OCI-LY7 (cell line): ENCODE results near the gene SEPHS1. TPM values are rescaled to one million over a fixed set of nuclear protein-coding genes. Genes with fewer than 3 reads are reported as not detected.

Experiments
- Bru-seq: library from RNA; stranded (reverse); fragments of 400-500 nt; gene quantifications from one replicate; lab custom pipeline; 2021; lab: Mats Ljungman, UMichigan
- BruChase-seq, 2 experiments: library from RNA; stranded (reverse); fragments of 400-500 nt; gene quantifications; one replicate each; lab custom pipeline; 2021; lab: Mats Ljungman, UMichigan
- BruUV-seq: library from RNA; stranded (reverse); fragments of 400-500 nt; replicated peaks from 2 replicates; lab custom pipeline; 2021; lab: Mats Ljungman, UMichigan
- CTCF ChIA-PET: fragments of 300-600 bp; sonication (Branson Sonifier 250); formaldehyde crosslinking; loops from one replicate; lab custom pipeline; 2022; ENCODE audit warnings: antibody characterized with exemption; ENCODE audit not compliant: unreplicated experiment; lab: Charles Lee
- POLR2A ChIA-PET: fragments of 300-600 bp; sonication (Branson Sonifier 250); formaldehyde crosslinking; loops from one replicate; lab custom pipeline; 2022; ENCODE audit warnings: antibody characterized with exemption; lab: Charles Lee
- DNase-seq: peaks from one replicate; pipeline ENCODE4 v3.0.0-alpha.2; 2015; ENCODE audit warnings: low spot score
- H2AFZ ChIP-seq: fragments of 200-600 bp; sonication (generic), shearing (Covaris generic); 2 replicates; pipeline ENCODE4 v1.6.1; 2014; ENCODE audit warnings: mild to moderate bottlenecking, antibody characterized with exemption, low read length, moderate library complexity
- H3K27ac ChIP-seq: fragments of 200-600 bp; sonication (generic); 2 replicates; pipeline ENCODE4 v1.5.1; 2014; ENCODE audit warnings: mixed run types, low read depth, mild to moderate bottlenecking, moderate library complexity, low read length, inconsistent platforms; ENCODE audit not compliant: poor library complexity, severe bottlenecking
- H3K36me3 ChIP-seq: fragments of 200-600 bp; sonication (generic); 2 replicates; pipeline ENCODE4 v1.6.1; 2014; ENCODE audit warnings: mild to moderate bottlenecking, antibody characterized with exemption, low read length, moderate library complexity, mixed read lengths; ENCODE audit not compliant: insufficient read depth
- H3K4me1 ChIP-seq: fragments of 200-600 bp; sonication (generic); 2 replicates; pipeline ENCODE4 v1.5.1; 2014; ENCODE audit warnings: mild to moderate bottlenecking, low read length; ENCODE audit not compliant: insufficient read depth, poor library complexity, severe bottlenecking
- H3K4me2 ChIP-seq: fragments of 200-600 bp; sonication (generic); 2 replicates; pipeline ENCODE4 v1.6.1; 2014; ENCODE audit warnings: mild to moderate bottlenecking, low read length
- H3K4me3 ChIP-seq: fragments of 200-600 bp; sonication (generic); 2 replicates; pipeline ENCODE4 v1.5.1; 2014; ENCODE audit warnings: mild to moderate bottlenecking, low read depth, low read length; ENCODE audit not compliant: poor library complexity, severe bottlenecking
- H3K79me2 ChIP-seq: fragments of 200-600 bp; sonication (generic); 2 replicates; pipeline ENCODE4 v1.6.1; 2016; ENCODE audit warnings: low read depth, mild to moderate bottlenecking, low read length, moderate library complexity, mixed read lengths; ENCODE audit not compliant: insufficient read depth
- H3K9me2 ChIP-seq: fragments of 200-600 bp; sonication (generic); 2 replicates; pipeline ENCODE4 v1.6.1; 2016; ENCODE audit warnings: mild to moderate bottlenecking, low read length, mixed read lengths; ENCODE audit not compliant: insufficient read depth
- H3K9me3 ChIP-seq: fragments of 200-600 bp; sonication (generic); 2 replicates; pipeline ENCODE4 v1.6.1; 2014; ENCODE audit warnings: mild to moderate bottlenecking, mixed run types, low read length, mixed read lengths
- H4K20me1 ChIP-seq: fragments of 200-600 bp; sonication (generic); 2 replicates; pipeline ENCODE4 v1.6.1; 2014; ENCODE audit warnings: mild to moderate bottlenecking, antibody characterized with exemption, low read length, moderate library complexity, mixed read lengths; ENCODE audit not compliant: insufficient read depth
- EZH2phosphoT487 ChIP-seq: fragments of 200-600 bp; sonication (generic); IDR thresholded peaks from 2 replicates; pipeline ENCODE4 v1.6.1; 2018; ENCODE audit warnings: low read depth, borderline replicate concordance, mild to moderate bottlenecking, mixed run types, antibody characterized with exemption, low read length, moderate library complexity, mixed read lengths
- intact Hi-C: fragments of 100-400 bp; cut with micrococcal nuclease; formaldehyde crosslinking; loops from one replicate; pipeline ENCODE4 v1.10.0; 2022; ENCODE audit not compliant: unreplicated experiment
- long read RNA-seq: library from polyadenylated mRNA; stranded (forward); transcript quantifications from one replicate; pipeline ENCODE4 v2.0.0, GENCODE V29; 2022
- total RNA-seq, 2 experiments: library from RNA; depleted of rRNA in 1 of 2; stranded (reverse); fragments of >200 nt in 1 of 2; shearing (Covaris generic) in 1 of 2; gene quantifications; 2 replicates each; pipeline ENCODE4 v1.2.3, GENCODE V29; 2014 to 2022
- TF ChIP-seq, protein P1 (sequence below): fragments of 200-600 bp; sonication (generic); conservative IDR thresholded peaks from 2 replicates; pipeline ENCODE4 v1.5.1; 2014; ENCODE audit warnings: mild to moderate bottlenecking, antibody characterized with exemption, low read length, moderate library complexity, mixed read lengths

The SEPHS1 gene, protein sequence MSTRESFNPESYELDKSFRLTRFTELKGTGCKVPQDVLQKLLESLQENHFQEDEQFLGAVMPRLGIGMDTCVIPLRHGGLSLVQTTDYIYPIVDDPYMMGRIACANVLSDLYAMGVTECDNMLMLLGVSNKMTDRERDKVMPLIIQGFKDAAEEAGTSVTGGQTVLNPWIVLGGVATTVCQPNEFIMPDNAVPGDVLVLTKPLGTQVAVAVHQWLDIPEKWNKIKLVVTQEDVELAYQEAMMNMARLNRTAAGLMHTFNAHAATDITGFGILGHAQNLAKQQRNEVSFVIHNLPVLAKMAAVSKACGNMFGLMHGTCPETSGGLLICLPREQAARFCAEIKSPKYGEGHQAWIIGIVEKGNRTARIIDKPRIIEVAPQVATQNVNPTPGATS
- total RNA-seq (2014; rRNA removed; shearing (Covaris generic)) (72.7 and 115 TPM in 2 replicates), total RNA-seq (2022) (113 and 127 TPM in 2 replicates), Bru-seq, nascent RNA (percentile 88 among the genes with signal in this experiment), BruChase-seq, experiment 1, labeled RNA remaining after a 6-hour chase (percentile 93 among the genes with signal in this experiment), BruChase-seq, experiment 2, labeled RNA remaining after a 2-hour chase (percentile 92 among the genes with signal in this experiment)
- long read RNA-seq, transcript SEPHS1-201 (9 exons, 3,273 nt) = major isoform, 198 of 302 reads
- long read RNA-seq, partial matches to known transcripts = 29 of 302 reads
- long read RNA-seq, other reads (novel, unspliced or antisense) = 72 of 302 reads

- no peaks in the 10 kb centered on the region for H3K9me3 ChIP-seq
- CTCF ChIA-PET = no interaction called here
- H4K20me1 ChIP-seq = peaks cover 13% of the 10 kb centered on the region; the same call in 1 of the 2 replicates
- peak within 1 kb of the TSS; percentile 86 for H3K4me3 ChIP-seq
- TF ChIP-seq EZH2phosphoT487 = no peak
- TF ChIP-seq, protein P1, sequence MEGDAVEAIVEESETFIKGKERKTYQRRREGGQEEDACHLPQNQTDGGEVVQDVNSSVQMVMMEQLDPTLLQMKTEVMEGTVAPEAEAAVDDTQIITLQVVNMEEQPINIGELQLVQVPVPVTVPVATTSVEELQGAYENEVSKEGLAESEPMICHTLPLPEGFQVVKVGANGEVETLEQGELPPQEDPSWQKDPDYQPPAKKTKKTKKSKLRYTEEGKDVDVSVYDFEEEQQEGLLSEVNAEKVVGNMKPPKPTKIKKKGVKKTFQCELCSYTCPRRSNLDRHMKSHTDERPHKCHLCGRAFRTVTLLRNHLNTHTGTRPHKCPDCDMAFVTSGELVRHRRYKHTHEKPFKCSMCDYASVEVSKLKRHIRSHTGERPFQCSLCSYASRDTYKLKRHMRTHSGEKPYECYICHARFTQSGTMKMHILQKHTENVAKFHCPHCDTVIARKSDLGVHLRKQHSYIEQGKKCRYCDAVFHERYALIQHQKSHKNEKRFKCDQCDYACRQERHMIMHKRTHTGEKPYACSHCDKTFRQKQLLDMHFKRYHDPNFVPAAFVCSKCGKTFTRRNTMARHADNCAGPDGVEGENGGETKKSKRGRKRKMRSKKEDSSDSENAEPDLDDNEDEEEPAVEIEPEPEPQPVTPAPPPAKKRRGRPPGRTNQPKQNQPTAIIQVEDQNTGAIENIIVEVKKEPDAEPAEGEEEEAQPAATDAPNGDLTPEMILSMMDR = 0 out of 2 replicates have a peak, but pooled peaks have one; percentile 36
- H2AFZ ChIP-seq = peak within 1 kb of the TSS; percentile 47
- peaks cover 44% of the 10 kb centered on the region for H3K4me1 ChIP-seq
- POLR2A ChIA-PET = interaction anchor here (0.6 to 1.4 kb wide), 3 partner anchors 8 to 257 kb away, joined by 3 to 4 read pairs (median 3); no protein-coding TSS in a partner anchor
- H3K4me2 ChIP-seq = peak within 1 kb of the TSS; percentile 78
- intact Hi-C loops = loop anchor here (2.0 to 10.0 kb wide), 3 partner anchors 46 to 1606 kb away; partner anchors contain the start of genes CDC123, DCLRE1C, MEIG1 and NUDT5
- peak within 1 kb of the TSS; percentile 95 for H3K27ac ChIP-seq
- BruUV-seq = no TSS peak
- H3K9me2 ChIP-seq = no peaks in the 10 kb centered on the region
- DNase-seq = peak; percentile 92
- peaks cover 46% of the 10 kb centered on the region for H3K79me2 ChIP-seq
- H3K36me3 ChIP-seq = peaks cover 26% of the 10 kb centered on the region
Observed at GRCh38 chr10:13348216-13349017, at the start of gene SEPHS1. TSS of gene SEPHS1 (minus strand) at chr10:13348293. CDS start at chr10:13344950, 3,343 bp downstream.

DNA sequence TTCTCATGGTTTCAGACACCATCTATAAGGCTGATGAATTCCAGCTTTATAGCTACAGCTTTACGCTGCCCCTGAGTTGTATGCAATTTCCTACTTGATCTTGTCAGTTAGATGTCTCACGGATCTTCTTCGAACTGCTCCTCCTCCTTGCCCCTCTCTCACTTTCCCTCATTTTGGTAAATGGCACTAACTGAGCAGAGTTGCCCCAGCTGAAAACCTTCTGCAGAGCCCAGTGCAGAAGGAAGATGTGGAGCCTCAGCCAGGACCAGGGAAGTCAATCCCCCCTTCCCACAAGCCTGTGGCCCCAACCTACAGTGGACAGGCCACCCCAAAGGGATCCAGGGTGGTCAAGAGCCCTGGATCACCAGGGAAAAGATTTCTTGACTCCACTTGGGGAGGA, 49.0 kb upstream of the SEPHS1 start:
- H3K27ac ChIP-seq = no peak overlapping the region
- intact Hi-C loops = no loop called here
- no peaks in the 10 kb centered on the region for H3K4me1 ChIP-seq
- TF ChIP-seq, protein P1 = no peak
- no peak for TF ChIP-seq EZH2phosphoT487
- DNase-seq = no peak
- no peak overlapping the region for H3K4me3 ChIP-seq
- POLR2A ChIA-PET = no interaction called here
- no peak overlapping the region for H2AFZ ChIP-seq
- no peak overlapping the region for H3K4me2 ChIP-seq
- H3K9me3 ChIP-seq = no peaks in the 10 kb centered on the region
- H3K9me2 ChIP-seq = no peaks in the 10 kb centered on the region
- H3K79me2 ChIP-seq = no peaks in the 10 kb centered on the region
- H4K20me1 ChIP-seq = no peaks in the 10 kb centered on the region
- H3K36me3 ChIP-seq = no peaks in the 10 kb centered on the region
- no TSS peak for BruUV-seq
- CTCF ChIA-PET = no interaction called here
